GM23338 (cell line): Measurements from ENCODE around the gene CCDC186. TPM values are rescaled to one million over a fixed set of nuclear protein-coding genes. Genes with fewer than 3 reads are reported as not detected.

Source experiments
- ATAC-seq: fragments of 200-7000 bp; cut with Tn5 transposase; 3 replicates; pipeline ENCODE4 v1.9.1; 2020
- DNase-seq: peaks from one replicate; pipeline ENCODE4 v3.0.0-alpha.2; 2015; ENCODE audit warnings: low spot score
- H2AFZ ChIP-seq: fragments of 200-600 bp; sonication (generic); 2 replicates; pipeline ENCODE4 v1.8.0; 2016; ENCODE audit warnings: antibody characterized with exemption, mild to moderate bottlenecking, moderate library complexity
- H3F3A ChIP-seq: fragments of 200-600 bp; sonication (generic); replicated peaks from 2 replicates; pipeline ENCODE4 v1.8.0; 2017; ENCODE audit warnings: antibody characterized with exemption, mixed run types, low read depth
- H3K27ac ChIP-seq: fragments of 200-600 bp; sonication (generic); 2 replicates; pipeline ENCODE4 v1.6.1; 2016; ENCODE audit warnings: low read depth
- H3K27me3 ChIP-seq: fragments of 200-600 bp; sonication (generic); 2 replicates; pipeline ENCODE4 v1.8.0; 2016; ENCODE audit warnings: mild to moderate bottlenecking, mixed run types, moderate library complexity; ENCODE audit not compliant: insufficient read depth
- H3K36me3 ChIP-seq: fragments of 200-600 bp; sonication (generic); 2 replicates; pipeline ENCODE4 v1.8.0; 2016; ENCODE audit warnings: mild to moderate bottlenecking; ENCODE audit not compliant: insufficient read depth
- H3K4me1 ChIP-seq: fragments of 200-600 bp; sonication (generic); 2 replicates; pipeline ENCODE4 v1.8.0; 2016; ENCODE audit warnings: mild to moderate bottlenecking, moderate library complexity; ENCODE audit not compliant: insufficient read depth
- H3K4me2 ChIP-seq: fragments of 200-600 bp; sonication (generic); 2 replicates; pipeline ENCODE4 v1.7.1; 2017; ENCODE audit warnings: mixed run types
- H3K4me3 ChIP-seq: fragments of 200-600 bp; sonication (generic); 2 replicates; pipeline ENCODE4 v1.6.1; 2016; ENCODE audit warnings: mixed run types
- H3K79me2 ChIP-seq: fragments of 200-600 bp; sonication (generic); replicated peaks from 2 replicates; pipeline ENCODE4 v1.8.0; 2017; ENCODE audit warnings: mild to moderate bottlenecking; ENCODE audit not compliant: insufficient read depth
- H3K9me2 ChIP-seq: fragments of 200-600 bp; sonication (generic); 2 replicates; pipeline ENCODE4 v1.8.0; 2017; ENCODE audit not compliant: insufficient read depth
- H4K20me1 ChIP-seq: fragments of 200-600 bp; sonication (generic); replicated peaks from 2 replicates; pipeline ENCODE4 v1.8.0; 2017; ENCODE audit warnings: mild to moderate bottlenecking; ENCODE audit not compliant: insufficient read depth
- H3K27ac Mint-ChIP-seq: 2 replicates; pipeline ENCODE4 v1.8.0; 2020; ENCODE audit warnings: inconsistent platforms, mild to moderate bottlenecking, moderate library complexity, mixed read lengths
- H3K27me3 Mint-ChIP-seq: 3 replicates; pipeline ENCODE4 v1.8.0; 2022; ENCODE audit warnings: low read depth, mild to moderate bottlenecking, moderate library complexity, mixed read lengths, inconsistent platforms; ENCODE audit not compliant: insufficient read depth, poor library complexity
- H3K36me3 Mint-ChIP-seq: 3 replicates; pipeline ENCODE4 v1.8.0; 2021; ENCODE audit warnings: low read depth, mild to moderate bottlenecking, inconsistent platforms, moderate library complexity, mixed read lengths
- H3K4me1 Mint-ChIP-seq: 3 replicates; pipeline ENCODE4 v1.8.0; 2020; ENCODE audit warnings: mild to moderate bottlenecking, inconsistent platforms, mixed read lengths
- H3K4me3 Mint-ChIP-seq: 3 replicates; pipeline ENCODE4 v1.8.0; 2021; ENCODE audit warnings: moderate library complexity, mild to moderate bottlenecking, inconsistent platforms, mixed read lengths
- H3K9me3 Mint-ChIP-seq: 3 replicates; pipeline ENCODE4 v1.8.0; 2020; ENCODE audit warnings: moderate library complexity, mild to moderate bottlenecking, inconsistent platforms, mixed read lengths
- CREB1 ChIP-seq: fragments of 250-450 bp; sonication (Bioruptor Pico); IDR thresholded peaks from 2 replicates; pipeline ENCODE4 v1.5.0; 2020; ENCODE audit warnings: low read depth, mild to moderate bottlenecking, moderate library complexity
- CTCF ChIP-seq, 2 experiments: fragments of 200-600 bp in 1 of 2; sonication (generic) in 1 of 2; conservative IDR thresholded peaks; 2 replicates each; pipeline versions ENCODE4 v1.5.1 to v1.6.1; 2016 to 2017; ENCODE audit warnings: antibody characterized with exemption in 2 of 2, low read depth in 2 of 2, mild to moderate bottlenecking in 2 of 2, moderate library complexity in 1 of 2
- EZH2 ChIP-seq: fragments of 200-600 bp; sonication (generic); IDR thresholded peaks from one replicate; pipeline ENCODE4 v1.8.0; 2017; ENCODE audit warnings: antibody characterized with exemption, mild to moderate bottlenecking, low read depth; ENCODE audit not compliant: unreplicated experiment
- EZH2phosphoT487 ChIP-seq: fragments of 200-600 bp; sonication (generic); IDR thresholded peaks from one replicate; pipeline ENCODE4 v1.8.1; 2018; ENCODE audit warnings: antibody characterized with exemption; ENCODE audit not compliant: unreplicated experiment
- JUNB ChIP-seq: IDR thresholded peaks from one replicate; pipeline ENCODE4 v1.6.1; 2016; ENCODE audit warnings: antibody characterized with exemption; ENCODE audit not compliant: unreplicated experiment
- NANOG ChIP-seq: IDR thresholded peaks from 2 replicates; pipeline ENCODE4 v1.6.1; 2016; ENCODE audit warnings: antibody characterized with exemption, borderline replicate concordance
- POLR2AphosphoS5 ChIP-seq: IDR thresholded peaks from 2 replicates; pipeline ENCODE4 v1.6.1; 2016; ENCODE audit warnings: antibody characterized with exemption, low read depth
- REST ChIP-seq: IDR thresholded peaks from one replicate; pipeline ENCODE4 v1.6.1; 2018; ENCODE audit warnings: antibody characterized with exemption; ENCODE audit not compliant: unreplicated experiment
- STAT1 ChIP-seq: IDR thresholded peaks from one replicate; pipeline ENCODE4 v1.6.1; 2016; ENCODE audit warnings: antibody characterized with exemption; ENCODE audit not compliant: unreplicated experiment
- ZNF114 ChIP-seq: fragments of 250-450 bp; sonication (Bioruptor Pico); IDR thresholded peaks from 2 replicates; pipeline ENCODE4 v1.5.0; 2020; ENCODE audit warnings: mild to moderate bottlenecking, moderate library complexity
- ZNF331 ChIP-seq: fragments of 250-450 bp; sonication (Bioruptor Pico); IDR thresholded peaks from 2 replicates; pipeline ENCODE4 v1.5.0; 2020; ENCODE audit warnings: low read depth, mild to moderate bottlenecking, moderate library complexity
- ZNF462 ChIP-seq: fragments of 250-450 bp; sonication (Bioruptor Pico); IDR thresholded peaks from 2 replicates; pipeline ENCODE4 v1.5.0; 2020; ENCODE audit warnings: mild to moderate bottlenecking, moderate library complexity
- polyA plus RNA-seq: library from polyadenylated mRNA; unstranded; fragments of >200 nt; fragmentation: Nextera tagmentation; extraction: Ambion mirVana; gene quantifications from 2 replicates; pipeline ENCODE4 v1.2.1, GENCODE V29; 2016
- total RNA-seq: library from RNA; depleted of rRNA; stranded (reverse); fragments of >200 nt; shearing (Covaris generic); gene quantifications from 2 replicates; pipeline ENCODE4 v1.2.3, GENCODE V29; 2014
- TF ChIP-seq, protein P1 (sequence below): IDR thresholded peaks from 2 replicates; pipeline ENCODE4 v1.6.1; 2016; ENCODE audit warnings: antibody characterized with exemption

Gene CCDC186
- total and polyA plus RNA-seq, 2 experiments from 2014 or later, result 24.2 to 50.7 TPM

DNA sequence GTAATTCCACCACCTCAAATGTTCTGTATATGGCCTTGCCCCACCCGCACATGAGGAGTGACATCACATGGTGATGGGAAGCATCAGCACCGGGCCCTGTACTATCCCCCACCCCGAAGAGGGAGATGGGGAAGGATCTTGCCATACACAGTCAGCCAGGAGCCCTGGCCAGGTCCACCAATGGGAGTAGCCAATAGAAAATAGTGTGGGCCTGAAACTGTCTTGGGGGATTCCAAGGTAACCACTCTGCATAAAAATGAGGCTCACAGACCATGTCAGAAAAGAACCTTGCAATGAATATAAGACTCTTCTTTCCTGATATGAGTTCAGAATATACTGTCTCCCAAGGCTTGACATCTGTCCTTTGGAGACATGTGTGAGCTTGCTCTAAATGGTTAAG lies 79.2 kb downstream of the CCDC186 start:
- ATAC-seq (no peak), DNase-seq (no peak)
- H3K4me1 Mint-ChIP-seq, result no peaks in the 10 kb centered on the region

More for the DNA sequence above, 79.2 kb downstream of the CCDC186 start:
- Histone ChIP-seq H3K27me3 (no peaks in the 10 kb centered on the region), H2AFZ (no peak overlapping the region), H3K4me3 (no peak overlapping the region), H3K27ac (no peak overlapping the region), H3K36me3 (no peaks in the 10 kb centered on the region), H3K79me2 (no peaks in the 10 kb centered on the region), H4K20me1 (no peaks in the 10 kb centered on the region), H3K4me1 (no peaks in the 10 kb centered on the region), H3F3A (no peaks in the 10 kb centered on the region), H3K4me2 (no peak overlapping the region), H3K9me2 (no peaks in the 10 kb centered on the region)
- Mint-ChIP-seq H3K4me3 (no peak overlapping the region), H3K27ac (no peak overlapping the region), H3K9me3 (no peaks in the 10 kb centered on the region; the same call in 2 of the 3 replicates), H3K36me3 (no peaks in the 10 kb centered on the region), H3K27me3 (peaks cover 11% of the 10 kb centered on the region)
- TF ChIP-seq ZNF331 (CRISPR knock-in tag) (no peak), REST (no peak), ZNF462 (CRISPR knock-in tag) (no peak), EZH2phosphoT487 (no peak), NANOG (no peak), JUNB (no peak), POLR2AphosphoS5 (no peak), CTCF (conservative IDR thresholded peaks at IDR 0.05; ENCODE audit: low read depth in 2 of 2) (no peak), EZH2 (no peak), CREB1 (CRISPR knock-in tag) (no peak), STAT1 (no peak), ZNF114 (no peak)
- TF ChIP-seq, protein P1, sequence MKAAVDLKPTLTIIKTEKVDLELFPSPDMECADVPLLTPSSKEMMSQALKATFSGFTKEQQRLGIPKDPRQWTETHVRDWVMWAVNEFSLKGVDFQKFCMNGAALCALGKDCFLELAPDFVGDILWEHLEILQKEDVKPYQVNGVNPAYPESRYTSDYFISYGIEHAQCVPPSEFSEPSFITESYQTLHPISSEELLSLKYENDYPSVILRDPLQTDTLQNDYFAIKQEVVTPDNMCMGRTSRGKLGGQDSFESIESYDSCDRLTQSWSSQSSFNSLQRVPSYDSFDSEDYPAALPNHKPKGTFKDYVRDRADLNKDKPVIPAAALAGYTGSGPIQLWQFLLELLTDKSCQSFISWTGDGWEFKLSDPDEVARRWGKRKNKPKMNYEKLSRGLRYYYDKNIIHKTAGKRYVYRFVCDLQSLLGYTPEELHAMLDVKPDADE, result no peak
